Activated CD4-positive, alpha-beta T cell treated with anti-CD3 and anti-CD28 coated beads, Interleukin-2, amount 50 U/mL, for 1 hour (primary cell): ENCODE results near the gene ROBO4.

Source experiments
- DNase-seq: peaks from one replicate; pipeline ENCODE4 v3.0.0-alpha.2; 2020

ROBO4 gene

DNA sequence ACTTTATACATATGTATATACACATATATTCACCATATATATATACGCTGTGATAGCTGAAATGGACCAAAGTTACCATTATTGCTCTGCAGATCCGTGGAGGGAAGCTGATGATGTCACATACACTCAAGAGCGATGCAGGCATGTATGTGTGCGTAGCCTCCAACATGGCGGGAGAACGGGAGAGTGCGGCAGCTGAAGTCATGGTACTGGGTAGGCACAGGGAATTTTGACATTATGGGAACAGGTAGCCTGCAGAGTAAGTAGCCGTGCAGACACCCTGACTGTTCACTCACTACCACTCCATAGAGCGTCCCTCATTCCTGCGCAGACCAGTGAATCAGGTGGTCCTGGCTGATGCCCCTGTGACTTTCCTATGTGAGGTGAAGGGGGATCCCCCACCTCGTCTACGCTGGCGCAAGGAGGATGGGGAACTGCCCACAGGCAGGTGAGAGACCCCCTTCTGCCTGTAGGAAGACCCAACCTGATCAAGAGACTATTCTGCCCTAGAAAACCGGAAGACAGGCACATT lies 27.7 kb downstream of the ROBO4 start:
- DNase-seq: no peak

DNA sequence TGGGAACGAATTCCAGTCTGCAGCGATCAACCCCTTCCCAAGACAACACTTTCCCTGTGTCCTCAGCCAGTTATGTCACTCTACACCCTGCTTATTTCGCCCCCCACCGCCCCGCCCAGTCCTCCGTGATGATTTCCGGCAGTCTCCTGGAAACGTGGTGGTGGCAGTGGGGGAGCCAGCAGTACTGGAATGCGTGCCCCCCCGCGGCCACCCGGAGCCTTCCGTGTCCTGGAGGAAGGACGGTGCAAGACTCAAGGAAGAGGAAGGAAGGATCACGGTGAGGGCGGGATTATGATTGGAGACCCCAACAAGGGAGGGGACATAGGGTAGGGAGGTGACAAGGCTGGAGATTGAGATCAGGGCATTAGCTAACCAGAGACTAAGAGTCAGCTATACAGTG lies 28.3 kb downstream of the ROBO4 start:
- no peak for DNase-seq

DNA sequence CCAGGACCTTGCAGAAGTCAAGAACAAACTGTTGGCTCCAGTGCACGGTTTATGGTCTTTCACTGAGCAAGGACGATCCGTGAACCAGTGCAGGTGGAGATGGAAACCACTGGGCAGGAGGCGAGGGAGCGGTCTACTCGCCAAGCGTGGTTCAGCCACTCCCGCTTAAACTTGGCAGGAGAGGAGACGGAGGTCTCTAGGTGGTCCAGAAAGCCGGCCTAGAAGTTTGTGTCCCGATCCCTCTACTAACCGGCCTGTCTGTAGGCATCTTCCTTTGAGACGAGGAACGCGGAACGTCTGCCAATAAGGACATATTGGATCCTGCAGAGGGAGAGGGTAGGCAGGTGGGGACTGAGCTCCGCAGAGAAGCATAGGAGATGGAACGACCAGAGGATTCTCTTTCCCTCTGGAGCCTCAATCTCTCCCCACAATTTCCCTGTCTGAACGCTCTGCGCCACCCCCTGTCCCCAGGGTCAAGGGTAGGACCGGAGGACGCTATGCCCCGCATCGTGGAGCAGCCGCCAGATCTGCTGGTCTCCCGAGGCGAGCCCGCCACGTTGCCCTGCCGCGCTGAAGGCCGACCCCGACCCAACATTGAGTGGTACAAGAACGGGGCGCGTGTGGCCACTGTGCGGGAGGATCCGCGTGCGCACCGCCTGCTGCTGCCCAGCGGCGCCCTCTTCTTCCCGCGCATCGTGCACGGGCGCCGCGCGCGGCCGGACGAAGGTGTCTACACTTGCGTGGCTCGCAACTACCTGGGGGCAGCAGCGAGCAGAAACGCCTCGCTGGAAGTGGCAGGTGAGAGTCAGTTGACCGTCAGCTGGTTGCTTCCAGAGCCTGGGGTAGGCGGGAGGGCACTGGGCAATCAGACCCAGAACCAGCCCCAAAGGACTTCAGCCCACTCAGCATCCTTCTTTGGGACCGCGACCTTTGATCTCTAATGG lies 29.1 kb downstream of the ROBO4 start:
- DNase-seq: no peak

DNA sequence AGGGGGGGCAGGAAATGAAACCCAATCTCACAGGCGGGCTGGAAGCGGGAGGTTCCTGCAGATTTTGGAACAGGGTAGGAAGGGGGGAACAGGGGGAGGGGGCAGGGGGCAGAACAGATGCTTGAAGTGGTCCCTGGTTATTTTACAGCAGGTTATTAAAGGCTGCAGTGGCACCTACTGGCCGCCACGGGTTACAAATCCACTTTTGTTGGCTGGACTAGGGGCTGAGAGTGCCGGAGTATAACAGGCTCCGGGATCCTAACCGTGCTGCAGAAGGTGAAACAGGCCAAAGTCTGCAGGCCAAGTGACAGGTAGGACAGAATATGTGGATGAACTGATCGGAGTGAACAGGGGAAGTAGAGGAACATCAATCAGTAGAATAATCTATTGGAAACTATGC lies 30.0 kb downstream of the ROBO4 start:
- no peak for DNase-seq

DNA sequence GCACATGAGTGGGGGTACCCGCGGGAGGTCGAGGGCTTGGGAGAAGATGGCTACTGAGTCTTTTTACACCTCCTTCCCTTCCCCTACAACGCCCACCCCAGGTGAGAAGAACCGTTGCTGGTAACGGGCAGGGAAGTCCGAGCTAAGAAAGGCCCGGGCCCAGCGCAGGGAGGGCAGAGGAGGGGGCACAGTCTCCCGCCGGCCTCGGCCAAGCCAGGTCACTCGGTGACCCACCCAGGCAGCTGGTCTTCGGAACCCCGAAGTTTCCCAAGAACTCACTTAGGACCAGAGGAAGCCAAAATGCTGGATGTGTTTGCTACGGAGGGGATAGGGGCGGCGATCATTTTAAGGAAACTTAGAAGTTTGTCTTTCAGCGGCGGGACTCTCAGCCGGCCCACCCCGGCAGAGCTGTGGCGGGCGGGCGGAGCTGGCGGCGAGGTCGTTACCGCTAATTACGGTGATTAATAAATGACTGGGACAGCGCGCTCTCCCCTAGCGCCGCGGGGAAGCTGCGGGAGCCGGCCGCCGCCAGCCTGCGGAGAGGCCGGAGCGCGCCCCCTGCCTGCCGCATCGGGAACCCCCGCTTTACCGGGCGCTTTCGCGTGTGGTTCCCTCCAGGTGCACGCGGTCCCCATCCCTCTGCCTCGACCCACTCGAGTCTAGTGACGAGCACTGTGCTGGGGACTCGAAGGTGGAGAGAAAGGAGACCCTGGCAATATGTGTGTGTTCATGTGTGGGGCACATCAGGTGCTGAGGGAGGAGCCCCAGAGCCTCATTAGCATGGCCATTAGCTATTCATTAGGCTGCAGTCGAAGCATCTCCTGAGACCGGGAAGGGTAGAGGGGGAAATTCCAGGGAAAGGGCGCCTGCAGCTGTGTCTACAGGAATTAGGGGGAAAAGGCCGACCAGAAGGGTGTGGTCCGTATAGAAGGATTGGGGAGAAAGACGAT lies 31.5 kb downstream of the ROBO4 start:
- peak; percentile 45 for DNase-seq

DNA sequence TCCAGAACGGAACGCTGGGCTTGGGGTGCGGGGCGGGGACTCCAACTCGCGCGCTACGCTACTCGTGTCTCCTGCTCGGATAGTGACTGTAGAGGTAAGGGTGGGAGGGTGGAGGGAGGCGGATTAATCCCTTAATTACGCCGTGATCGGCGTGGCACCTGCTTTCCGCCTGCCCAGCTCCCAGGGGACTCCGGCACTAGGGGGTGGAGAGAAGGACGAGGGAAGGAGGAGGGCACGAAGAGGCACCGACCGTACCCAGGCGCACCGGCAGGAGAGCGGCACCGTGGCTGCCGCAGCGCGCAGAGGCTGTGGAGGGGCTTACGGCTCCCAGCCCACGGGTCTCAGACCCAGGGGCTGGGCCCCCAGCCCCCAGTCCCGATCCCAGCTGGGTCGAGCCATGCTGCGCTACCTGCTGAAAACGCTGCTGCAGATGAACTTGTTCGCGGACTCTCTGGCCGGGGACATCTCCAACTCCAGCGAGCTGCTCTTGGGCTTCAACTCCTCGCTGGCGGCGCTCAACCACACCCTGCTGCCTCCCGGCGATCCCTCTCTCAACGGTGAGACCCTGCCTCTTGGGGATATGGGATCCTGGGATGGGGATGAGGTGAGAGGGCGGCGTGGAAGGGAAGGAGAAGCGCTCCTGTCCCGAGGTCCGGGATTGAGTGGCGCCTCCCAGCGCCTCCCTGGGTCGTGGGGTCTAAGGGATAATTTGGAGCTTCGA lies 32.3 kb downstream of the ROBO4 start, which contains the start of gene ROBO3:
Gene ROBO3, plus strand, starts transcription at position 252 of the 721 bp plus-strand sequence. Its CDS starts 146 bp downstream, at position 398.
- DNase-seq: no peak

DNA sequence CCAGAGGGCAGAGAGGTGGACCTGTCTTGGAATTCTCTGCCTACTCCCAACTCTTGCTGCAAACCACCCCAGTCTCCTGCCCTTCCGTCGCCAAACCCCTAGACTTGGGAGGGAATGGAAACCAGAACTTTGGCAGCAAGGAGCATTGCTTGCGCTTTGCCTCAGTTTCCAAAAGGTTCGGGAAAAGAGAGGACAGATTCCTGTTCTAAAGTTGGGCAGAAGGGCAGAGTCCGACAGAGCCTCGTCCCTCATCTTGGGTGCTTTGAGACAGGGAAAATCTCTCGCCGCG lies 32.8 kb downstream of the ROBO4 start:
- DNase-seq: no peak

DNA sequence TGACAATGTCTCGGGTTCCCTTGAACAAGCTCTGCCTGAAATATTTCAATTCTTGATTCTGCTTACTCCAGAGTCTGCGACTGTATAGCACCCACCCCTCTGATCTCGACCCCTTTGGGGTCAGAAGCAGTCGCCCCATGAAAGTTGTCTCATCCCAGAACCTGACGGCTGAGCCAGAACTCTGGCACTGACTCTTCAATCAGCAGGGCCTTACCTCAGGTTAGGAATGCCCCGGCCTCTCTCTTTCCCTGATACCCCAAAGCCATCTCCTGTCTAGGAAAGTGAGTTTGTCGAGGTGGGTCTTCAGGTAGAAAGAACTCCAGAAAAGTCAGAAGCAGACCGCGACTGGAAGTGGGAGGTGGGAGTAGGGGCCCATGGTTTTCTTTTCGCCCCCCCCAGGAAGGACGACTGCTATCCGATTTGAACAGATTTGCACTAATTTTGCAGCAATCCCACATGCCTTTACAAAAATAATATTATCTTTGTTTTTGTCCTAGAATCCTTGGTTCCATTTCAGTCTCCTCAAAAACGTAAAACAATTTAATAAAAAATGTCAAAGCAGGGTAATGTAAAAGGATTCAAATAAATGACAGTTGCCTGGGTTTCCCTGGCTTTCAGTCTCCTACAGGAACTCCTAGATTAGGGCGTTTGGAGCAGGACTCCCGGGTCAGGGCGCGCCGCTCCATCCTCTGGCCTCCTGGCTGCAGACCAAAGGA lies 33.3 kb downstream of the ROBO4 start:
- DNase-seq: no peak

DNA sequence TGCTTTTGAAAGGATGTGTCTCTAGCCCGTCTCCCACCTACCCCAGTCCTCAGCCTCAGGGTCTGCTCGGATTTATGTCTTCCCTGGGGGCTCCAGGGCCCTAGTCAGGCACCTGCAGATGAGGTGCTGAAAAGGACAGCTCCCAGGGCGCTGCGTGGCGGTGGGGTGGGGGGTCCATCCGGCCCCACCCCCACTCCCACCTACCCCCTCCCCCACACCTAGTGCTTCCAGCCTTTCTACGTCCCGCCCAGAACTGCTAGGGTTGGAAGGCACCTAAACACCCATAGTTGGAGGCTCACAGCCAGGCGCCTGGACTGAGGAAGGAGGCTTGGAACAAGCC lies 33.9 kb downstream of the ROBO4 start:
- DNase-seq: no peak

DNA sequence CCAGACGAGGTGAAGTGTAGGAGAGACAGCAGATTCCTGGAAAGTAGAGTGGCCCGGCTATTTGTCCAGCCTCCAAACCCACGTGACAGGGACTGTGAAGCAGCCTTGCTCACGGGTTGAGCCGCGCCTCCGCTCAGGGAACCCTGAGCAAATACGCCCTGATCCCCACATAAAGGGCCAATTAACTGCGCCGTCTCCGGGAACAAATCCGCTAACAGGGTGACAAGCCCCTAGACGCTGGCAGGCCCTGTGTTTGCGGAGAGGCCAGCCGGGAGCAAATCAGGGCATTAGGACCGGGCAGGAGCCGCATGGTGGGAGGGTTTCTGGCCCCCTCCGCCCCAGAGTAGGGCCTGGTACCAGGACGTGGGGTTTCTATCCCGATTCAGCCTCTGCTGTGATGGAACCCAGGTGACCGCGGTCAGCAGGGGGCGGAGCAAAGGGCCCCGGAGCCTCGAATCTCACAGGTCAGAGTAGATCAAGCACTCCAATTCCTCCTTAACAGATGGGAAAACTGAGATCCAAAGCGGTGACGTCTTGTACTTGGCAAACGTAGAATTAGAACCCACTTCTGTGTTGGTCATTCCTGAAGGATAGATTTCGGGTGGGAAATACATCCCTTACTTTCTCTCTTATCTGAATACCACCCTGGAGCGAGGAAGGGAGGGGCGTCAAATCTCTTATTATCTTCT lies 34.4 kb downstream of the ROBO4 start:
- DNase-seq: no peak

DNA sequence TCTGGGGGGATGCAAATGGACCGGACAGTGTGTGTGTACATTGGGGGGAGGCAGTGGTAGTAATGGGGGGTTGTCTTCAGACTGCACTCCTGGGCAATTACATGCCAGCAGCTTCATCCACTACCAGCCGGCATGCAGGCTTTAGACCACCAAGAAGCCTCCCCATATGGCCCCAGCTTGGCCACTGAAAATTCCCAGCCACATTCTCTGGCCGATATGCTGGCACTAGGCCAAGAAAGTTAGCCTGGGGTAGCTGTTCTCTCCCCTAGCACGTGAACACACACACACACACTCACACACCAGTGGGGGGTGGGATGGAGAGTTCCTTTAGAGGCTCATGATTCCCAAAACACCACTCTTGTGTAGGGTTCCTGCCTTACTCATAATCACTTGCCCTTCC lies 36.0 kb downstream of the ROBO4 start:
- no peak for DNase-seq

DNA sequence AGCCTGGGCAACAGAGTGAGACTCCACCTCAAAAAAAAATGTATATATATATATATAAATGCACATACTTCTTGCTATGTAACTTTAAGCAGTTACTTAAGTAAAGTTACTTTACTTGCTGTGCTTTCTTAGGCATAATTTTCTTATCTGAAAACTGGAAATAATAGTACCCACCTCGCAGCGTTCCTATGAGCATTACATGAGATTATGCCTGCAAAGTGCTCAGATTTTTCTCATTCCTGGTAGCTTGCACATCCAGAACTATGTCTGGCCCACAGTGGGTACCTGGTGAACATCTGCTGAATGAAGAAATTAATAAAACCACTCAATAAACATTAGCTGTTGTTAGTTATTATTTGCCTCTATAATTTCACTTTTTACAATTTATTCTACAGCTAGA lies 38.5 kb downstream of the ROBO4 start:
- no peak for DNase-seq

DNA sequence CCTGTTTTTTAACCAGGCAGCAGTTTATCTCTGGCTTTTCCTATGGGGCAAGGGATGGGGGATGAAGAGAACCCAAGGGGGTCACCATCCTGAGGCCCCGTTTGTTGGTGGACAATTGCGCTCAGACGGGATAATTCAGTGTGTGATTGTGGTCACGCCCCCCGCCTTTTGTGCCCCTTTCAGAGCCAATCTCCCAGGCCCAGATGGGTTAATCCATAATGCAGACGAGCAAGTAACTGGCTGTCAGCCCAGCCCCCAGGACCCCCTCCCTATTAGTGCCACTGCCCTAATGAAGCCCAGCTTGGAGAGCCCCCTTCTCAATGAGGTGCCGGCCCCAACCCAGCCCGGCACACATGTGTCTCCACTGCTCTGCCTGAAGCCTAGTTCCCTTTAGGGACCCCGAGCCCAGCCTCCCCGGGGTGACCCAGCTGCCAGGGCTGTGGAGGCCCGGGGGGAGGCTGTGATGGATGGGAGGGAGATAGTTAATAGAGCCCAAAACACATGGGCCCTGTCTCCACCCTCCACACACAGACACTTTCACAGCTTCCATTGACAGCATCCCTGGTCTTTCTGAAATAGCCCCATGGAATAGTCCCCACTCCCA lies 51.5 kb downstream of the ROBO4 start:
- DNase-seq: no peak

DNA sequence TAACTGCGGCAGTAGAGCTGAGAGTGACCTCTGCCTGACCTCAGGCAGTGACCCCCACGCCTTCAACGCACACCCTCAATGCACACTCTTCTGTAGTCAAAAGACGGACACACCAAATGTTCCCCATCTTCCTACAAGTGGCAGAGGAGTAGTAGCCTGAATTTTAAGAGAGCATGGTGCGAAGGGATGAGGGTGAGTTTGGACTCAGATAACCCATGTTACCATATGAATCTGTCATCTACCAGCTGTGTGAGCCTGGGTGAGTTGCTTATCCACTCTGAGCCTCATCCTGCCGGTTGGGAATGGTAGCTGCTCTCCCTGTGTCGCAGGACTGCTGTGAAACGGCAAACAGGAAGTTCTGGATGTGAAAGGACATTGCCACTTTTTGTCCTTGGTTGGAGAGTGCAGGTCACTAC lies 53.0 kb downstream of the ROBO4 start:
- no peak for DNase-seq

DNA sequence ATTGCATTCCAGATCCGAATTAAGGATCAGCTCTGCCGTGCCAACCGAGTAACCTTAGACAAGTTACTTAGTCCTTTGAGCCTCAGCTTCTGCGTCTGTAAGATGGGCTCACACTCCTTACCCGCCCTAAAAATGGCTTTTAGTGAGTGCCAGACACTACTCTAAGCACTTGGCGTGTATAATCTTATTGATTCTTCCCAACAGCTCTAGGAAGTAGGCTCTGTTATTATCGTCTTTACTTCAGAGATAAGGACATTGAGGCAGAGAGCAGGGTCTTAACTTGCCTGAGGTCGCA lies 54.1 kb downstream of the ROBO4 start:
- no peak for DNase-seq

DNA sequence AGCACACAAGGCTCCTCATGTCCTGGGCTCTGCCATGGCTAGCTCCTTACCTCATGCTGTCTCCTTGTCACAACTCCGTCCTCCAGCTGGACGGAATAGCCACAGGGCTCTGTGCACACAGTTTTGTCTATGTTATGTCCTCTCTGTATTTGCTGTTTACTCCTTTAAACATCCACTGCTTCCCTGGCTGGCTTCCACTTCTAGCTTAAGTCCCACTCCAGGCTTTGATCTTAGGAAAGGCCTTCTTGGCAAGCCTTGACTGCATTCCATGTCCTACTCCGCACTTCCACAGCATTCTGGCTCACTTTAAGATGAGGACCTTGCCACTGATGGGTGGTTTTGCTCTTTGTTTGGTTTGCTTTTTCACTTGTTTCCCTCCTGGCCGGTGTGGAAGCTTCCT lies 55.4 kb downstream of the ROBO4 start:
- DNase-seq: no peak

DNA sequence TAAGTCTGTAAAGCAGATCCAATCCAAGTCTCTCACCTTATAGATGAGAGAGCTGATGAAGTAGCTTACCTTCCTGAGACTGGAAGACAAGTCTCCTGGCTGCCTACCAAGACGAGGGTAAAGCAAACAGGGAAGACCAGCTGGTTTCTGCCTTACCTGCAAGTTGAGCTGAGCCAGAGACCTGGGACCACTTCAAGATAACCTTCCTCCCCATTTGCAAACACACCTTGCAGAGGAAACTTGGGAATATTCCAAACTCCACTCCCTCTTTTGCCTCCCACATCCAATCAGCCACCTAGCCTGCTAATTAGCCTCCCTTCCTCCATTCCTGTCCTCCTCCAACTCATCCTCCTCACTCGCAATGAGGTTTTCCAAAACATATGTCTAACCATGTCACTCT lies 55.8 kb downstream of the ROBO4 start:
- no peak for DNase-seq

DNA sequence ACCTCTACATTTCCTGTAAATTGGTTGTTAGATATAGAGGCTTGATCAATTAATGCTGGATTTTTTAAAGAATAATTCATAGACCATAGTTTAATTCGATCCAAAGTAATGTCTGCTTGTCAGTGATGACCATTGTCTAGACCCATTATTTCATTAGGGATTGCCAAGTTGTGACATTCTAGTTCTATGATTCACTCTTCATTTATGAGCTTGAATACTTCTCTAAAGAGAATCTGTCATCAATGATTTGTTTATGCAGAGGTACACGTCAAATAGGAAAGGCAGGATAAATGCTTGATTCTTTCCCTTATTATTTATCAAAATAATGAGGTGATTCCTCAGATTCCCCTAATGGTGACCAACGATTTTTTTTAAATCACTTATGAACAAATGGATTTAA lies 56.5 kb downstream of the ROBO4 start:
- no peak for DNase-seq

DNA sequence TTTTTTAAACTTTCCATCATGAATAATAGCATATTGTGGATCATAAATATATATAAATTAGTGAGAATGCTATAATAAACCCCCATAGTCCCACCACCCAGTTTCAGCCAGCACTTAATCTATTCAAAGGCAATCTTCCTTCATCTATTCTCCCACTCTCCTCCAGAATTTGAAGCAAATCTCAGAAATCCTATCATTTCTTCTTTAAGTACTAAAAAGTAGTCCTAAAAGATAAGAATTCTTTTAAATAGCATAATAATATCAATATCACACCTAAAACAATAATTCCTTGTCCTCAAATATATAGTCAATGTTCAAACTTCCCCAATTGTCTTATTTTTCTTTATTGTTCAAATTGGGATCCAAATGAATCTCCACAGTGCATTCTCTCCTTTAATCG lies 57.0 kb downstream of the ROBO4 start:
- no peak for DNase-seq

DNA sequence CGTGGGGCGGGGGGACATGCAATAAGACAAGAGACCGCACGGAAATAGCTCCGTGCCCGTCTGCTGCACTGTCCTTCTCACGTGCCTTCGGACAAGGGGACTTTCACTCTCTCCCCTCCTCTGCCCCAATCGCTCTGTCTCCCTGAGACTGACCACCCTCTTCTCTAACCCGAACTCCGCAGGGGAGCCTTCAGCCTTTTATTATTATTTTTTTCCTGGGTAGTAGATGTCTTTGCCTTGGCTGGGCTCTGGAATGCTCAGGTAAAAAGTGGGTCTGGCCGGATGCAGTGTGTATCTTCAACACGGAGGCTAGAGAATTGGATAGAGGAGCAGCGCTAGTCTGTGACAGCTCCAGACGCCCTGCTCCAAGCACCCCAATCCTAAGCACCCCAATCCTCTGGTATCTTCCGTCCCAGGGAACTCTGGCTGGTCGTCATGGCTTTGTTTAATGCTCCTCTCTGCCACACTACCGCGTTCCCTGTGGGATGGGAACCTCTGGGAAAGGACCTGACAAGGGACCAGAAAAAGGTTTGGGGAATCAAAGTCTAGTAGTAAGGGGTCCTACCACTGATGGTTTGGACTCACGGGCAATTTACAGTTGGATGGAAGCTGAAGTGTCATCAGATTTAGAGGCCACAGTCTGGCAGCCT lies 57.6 kb downstream of the ROBO4 start:
- DNase-seq: no peak
